ENCODE results near the gene SLC48A1.

DNA sequence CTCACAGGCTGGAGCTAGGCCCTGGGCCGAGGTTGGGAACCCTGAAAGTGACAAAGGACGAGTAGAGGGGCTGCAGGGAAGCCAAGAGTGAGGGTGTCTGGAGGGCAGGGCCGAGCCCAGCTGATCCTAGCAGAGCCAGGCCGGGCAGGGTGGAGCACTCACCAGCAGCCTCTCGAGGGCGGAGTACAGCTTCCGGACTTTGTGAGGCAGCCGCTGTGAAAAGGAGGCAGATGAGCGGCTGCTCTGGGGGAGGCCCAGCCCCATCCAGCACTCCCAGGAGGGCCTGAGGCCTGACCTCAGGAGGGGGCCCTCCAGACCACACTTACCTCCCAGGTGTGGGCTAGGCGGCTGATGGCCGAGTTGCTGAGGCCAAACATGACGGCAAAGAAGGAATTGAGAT, 33.1 kb upstream of the SLC48A1 start:
- TF ChIP-seq CTCF (IDR thresholded peaks at IDR 0.05; ENCODE audit: low read depth, low read length) = no peak
- no peak for TF ChIP-seq EZH2phosphoT487 (IDR thresholded peaks at IDR 0.05; ENCODE audit: low read depth)
